RWPE1 (cell line): ENCODE results near the gene ATXN1.
"Not testable (repeated sequence)": the region's sequence is repeated elsewhere in the genome, so short reads cannot be mapped to it uniquely, and the experiment has no call there.

Experiments used
- CTCF ChIA-PET: fragments of 350-600 bp; sonication (Branson Sonifier 250); formaldehyde crosslinking; extraction: SDS; loops from one replicate; lab custom pipeline; 2021; lab: Yijun Ruan, JAX
- POLR2A ChIA-PET: fragments of 400-600 bp; formaldehyde crosslinking; extraction: SDS; loops from one replicate; lab custom pipeline; 2020; ENCODE audit warnings: antibody characterized with exemption; ENCODE audit not compliant: low non-redundant PET; lab: Yijun Ruan, JAX
- DNase-seq: peaks from one replicate; pipeline ENCODE4 v3.0.0; 2012; ENCODE audit warnings: low spot score
- H3K27ac ChIP-seq: fragments of 450-650 bp; 2 replicates; pipeline ENCODE4 v1.5.1; 2017
- TF ChIP-seq, protein P1 (sequence below): fragments of 450-650 bp; conservative IDR thresholded peaks from 2 replicates; pipeline ENCODE4 v1.5.1; 2017; ENCODE audit warnings: low read depth, mild to moderate bottlenecking

Gene ATXN1

DNA sequence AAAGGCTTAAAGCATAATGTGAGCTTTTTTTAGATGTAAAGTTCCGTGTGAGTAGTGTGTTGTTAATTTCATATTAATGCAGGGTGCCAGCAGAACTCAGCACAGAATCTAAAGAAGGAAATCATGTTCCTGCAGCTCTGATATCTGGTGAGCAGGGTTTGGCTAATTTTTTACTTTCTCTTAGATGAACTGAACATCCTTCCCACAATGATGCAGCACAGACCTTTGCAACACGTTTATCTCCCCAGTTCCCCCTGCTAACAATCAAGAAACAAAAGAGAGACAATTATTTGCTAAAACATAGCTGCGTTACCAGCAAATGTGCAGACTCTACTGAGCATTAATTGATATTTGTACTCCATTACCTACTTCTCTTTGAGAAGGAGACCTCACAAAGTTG lies 39.1 kb upstream of the ATXN1 start:
- H3K27ac ChIP-seq, result no peak overlapping the region
- ChIA-PET POLR2A (no interaction called here), CTCF (interaction anchor here (0.8 kb wide), 1 partner anchor 139 kb away, joined by 3 read pairs; no protein-coding TSS in a partner anchor)
- TF ChIP-seq, protein P1, sequence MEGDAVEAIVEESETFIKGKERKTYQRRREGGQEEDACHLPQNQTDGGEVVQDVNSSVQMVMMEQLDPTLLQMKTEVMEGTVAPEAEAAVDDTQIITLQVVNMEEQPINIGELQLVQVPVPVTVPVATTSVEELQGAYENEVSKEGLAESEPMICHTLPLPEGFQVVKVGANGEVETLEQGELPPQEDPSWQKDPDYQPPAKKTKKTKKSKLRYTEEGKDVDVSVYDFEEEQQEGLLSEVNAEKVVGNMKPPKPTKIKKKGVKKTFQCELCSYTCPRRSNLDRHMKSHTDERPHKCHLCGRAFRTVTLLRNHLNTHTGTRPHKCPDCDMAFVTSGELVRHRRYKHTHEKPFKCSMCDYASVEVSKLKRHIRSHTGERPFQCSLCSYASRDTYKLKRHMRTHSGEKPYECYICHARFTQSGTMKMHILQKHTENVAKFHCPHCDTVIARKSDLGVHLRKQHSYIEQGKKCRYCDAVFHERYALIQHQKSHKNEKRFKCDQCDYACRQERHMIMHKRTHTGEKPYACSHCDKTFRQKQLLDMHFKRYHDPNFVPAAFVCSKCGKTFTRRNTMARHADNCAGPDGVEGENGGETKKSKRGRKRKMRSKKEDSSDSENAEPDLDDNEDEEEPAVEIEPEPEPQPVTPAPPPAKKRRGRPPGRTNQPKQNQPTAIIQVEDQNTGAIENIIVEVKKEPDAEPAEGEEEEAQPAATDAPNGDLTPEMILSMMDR, result no peak
- DNase-seq, result no peak

DNA sequence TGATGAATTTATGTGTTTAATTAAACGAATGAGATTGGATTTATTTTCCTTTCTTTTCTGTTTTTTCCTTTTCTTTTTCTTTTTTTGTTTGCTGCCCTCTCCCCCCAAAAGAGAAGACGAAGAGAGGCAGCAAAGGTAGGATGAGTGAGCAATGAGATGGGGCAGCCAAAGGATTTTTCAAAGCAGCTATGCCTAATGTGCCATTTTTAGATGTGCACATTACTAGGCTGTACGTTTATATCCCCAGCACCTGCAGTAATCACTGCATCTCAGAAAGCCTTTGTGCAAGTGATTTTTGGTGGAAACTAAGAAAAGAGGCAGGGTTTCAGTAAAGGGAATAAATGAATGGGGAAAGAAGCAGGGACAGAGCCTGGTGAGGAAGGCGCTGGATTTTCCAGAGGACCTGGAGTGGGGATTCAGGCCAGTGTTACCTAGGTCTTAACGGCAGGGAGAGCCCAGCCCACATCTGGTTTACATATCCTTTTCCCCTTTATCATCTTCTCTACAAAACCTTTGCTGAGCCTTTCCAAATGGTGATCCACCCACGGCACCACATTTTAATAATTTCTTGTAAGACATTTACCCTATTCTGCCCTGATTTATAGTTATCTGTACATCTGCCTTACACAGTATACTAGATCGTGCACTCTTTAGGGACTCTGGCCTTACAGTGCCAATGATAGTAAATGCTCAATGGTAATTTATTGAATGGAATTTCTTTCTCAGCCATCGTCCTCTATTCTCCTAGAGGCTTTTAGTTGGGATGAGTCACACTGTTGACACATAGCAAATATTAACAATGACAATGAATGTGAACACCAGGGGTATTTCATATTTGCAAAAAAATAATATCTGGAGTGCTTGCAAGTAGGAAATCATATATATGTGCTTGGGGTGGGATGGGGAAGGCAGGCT lies 38.3 kb upstream of the ATXN1 start:
- POLR2A ChIA-PET, result no interaction called here
- TF ChIP-seq, protein P1, result no peak
- CTCF ChIA-PET, result interaction anchor here (0.5 to 0.8 kb wide), 2 partner anchors 51 to 140 kb away, joined by 3 read pairs; no protein-coding TSS in a partner anchor
- H3K27ac ChIP-seq, result no peak overlapping the region
- peak; percentile 46 for DNase-seq

DNA sequence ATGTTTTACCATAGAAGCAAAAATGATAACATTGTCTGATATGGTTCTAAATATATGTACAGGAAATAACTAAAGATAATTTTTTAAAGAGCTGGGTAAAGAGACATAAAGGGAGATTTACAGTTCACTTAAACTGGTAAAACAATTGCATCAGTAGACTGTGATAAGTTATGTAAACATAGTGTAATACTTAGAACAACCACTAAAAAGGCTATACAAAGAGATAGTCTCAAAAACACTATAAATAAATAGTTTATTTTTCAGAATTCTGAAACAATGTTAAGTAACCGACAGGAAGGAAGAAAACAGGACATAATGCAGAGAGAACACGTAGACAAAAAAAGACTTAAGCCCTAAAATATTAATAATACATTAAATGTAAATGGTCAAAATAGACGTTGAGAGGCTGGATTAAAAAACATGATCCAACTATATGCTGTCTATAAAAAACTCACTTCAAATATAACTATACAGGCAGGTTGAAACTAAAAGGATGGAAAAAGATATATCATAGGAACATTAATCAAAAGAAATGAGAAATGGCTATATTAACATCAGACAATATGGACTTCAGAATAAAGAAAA lies 32.7 kb upstream of the ATXN1 start:
- ChIA-PET CTCF (interaction anchor here (0.6 kb wide), 1 partner anchor 489 kb away, joined by 5 read pairs; no protein-coding TSS in a partner anchor), POLR2A (no interaction called here)
- TF ChIP-seq, protein P1, result no peak
- no peak overlapping the region for H3K27ac ChIP-seq
- DNase-seq, result no peak

DNA sequence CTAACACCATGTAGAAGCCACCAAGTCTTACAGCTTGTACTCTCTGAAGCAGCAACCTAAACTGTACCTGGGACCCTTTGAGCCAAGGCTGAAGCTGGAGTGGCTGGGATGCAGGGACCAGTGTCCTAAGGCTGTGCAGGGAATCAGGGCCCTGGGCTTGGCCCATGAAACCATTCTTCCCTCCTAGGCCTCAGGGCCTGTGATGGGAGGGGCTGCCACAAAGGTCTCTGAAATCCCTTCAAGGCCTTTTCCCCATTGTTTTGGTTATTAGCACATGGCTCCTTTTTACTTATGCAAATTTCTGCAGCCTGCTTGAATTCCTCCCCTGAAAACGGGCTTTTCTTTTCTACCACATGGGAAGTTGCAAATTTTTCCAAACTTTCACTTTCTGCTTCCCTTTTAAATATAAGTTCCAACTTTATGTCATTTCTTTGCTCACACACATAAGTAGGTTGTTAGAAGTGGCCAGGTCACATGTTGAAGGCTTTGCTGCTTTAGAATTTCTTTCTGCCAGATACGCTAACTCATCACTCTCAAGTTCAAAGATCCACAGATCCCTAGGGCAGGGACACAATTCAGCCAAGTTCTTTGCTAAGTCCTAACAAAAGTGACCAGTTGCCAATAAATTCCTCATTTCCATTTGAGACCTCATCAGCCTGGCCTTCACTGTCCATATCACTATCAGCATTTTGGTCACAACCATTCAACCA lies 28.2 kb upstream of the ATXN1 start:
- ChIA-PET POLR2A (no interaction called here), CTCF (interaction anchor here (0.6 kb wide), 1 partner anchor 18 kb away, joined by 3 read pairs; no protein-coding TSS in a partner anchor)
- H3K27ac ChIP-seq, result no peak overlapping the region
- DNase-seq, result no peak
- TF ChIP-seq, protein P1, result no peak

DNA sequence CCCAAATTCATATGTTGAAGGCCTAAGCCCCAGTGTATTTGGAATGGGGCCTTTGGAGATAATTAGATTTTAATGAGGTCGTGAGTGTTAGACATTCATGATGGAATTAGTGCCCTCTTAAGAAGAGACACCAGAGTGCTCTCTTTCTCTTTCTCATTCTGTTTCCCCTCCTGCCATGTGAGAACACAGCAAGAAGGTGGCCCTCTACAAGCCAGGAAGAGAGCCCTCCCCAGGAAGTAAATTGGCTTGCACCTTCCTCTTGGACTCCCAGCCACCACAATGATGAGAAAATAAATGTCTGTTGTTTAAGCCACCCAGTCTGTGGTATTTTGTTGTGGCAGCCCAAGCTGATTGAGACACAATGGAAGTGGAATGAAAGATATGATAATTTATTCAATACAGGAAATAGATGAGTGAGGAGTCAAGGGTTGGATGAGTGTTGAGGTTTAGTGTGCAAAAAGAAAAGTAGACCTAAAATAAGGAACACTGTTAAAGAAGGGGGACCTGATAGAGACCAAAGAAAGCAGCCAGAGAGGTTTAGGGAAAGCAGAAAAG lies 25.9 kb upstream of the ATXN1 start:
- TF ChIP-seq, protein P1, result no peak
- POLR2A ChIA-PET, result no interaction called here
- H3K27ac ChIP-seq, result no peak overlapping the region
- CTCF ChIA-PET, result interaction anchor here (0.8 kb wide), 1 partner anchor 17 kb away, joined by 3 read pairs; no protein-coding TSS in a partner anchor
- DNase-seq, result no peak

DNA sequence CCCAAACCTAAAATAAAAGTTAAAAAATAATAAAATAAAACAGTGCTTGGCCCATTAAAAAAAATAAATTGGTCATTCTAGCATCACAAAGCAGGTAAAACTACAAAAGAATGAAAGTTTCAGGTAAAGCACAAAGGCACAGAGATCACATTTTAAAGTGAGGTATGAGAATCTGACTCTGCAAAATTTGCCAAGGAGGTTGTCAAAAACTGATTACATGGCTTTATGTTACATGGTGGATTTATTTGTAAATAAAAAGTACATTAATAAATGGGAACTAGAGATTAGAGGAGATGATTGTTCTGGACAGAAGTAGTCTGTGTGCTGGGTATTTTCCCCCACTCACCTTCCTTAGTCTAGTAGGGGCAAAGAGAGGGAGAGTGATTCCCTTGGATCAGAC lies 24.2 kb upstream of the ATXN1 start:
- no peak for DNase-seq
- ChIA-PET CTCF (no interaction called here), POLR2A (no interaction called here)
- H3K27ac ChIP-seq, result no peak overlapping the region
- TF ChIP-seq, protein P1, result no peak

DNA sequence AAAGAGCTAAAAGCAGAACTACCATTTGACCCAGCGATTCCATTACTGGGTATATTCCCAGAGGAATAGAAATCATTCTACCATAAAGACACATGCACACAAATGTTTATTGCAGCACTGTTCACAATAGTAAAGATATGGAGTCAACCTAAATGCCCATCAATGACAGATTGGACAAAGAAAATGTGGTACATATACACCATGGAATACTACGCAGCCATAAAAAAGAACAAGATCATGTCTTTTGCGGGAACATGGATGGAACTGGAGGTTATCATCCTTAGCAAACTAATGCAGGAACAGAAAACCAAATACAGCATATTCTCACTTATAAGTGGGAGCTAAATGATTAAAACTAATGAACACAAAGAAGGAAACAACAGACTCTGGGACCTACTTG lies 23.7 kb upstream of the ATXN1 start:
- DNase-seq, POLR2A ChIA-PET, H3K27ac ChIP-seq: not testable (repeated sequence)
- CTCF ChIA-PET, result interaction anchor here (1.6 kb wide), 1 partner anchor 14 kb away, joined by 4 read pairs; no protein-coding TSS in a partner anchor
